A204.1 (cell line): ENCODE results near the gene PRR14.
"Not testable (repeated sequence)": the region's sequence is repeated elsewhere in the genome, so short reads cannot be mapped to it uniquely, and the experiment has no call there.

Experiments
- FAIRE-seq: peaks from 2 replicates; lab custom pipeline; 2012; peaks lifted over from hg19 to GRCh38; lab: Jason Lieb, UNC

Gene PRR14

DNA sequence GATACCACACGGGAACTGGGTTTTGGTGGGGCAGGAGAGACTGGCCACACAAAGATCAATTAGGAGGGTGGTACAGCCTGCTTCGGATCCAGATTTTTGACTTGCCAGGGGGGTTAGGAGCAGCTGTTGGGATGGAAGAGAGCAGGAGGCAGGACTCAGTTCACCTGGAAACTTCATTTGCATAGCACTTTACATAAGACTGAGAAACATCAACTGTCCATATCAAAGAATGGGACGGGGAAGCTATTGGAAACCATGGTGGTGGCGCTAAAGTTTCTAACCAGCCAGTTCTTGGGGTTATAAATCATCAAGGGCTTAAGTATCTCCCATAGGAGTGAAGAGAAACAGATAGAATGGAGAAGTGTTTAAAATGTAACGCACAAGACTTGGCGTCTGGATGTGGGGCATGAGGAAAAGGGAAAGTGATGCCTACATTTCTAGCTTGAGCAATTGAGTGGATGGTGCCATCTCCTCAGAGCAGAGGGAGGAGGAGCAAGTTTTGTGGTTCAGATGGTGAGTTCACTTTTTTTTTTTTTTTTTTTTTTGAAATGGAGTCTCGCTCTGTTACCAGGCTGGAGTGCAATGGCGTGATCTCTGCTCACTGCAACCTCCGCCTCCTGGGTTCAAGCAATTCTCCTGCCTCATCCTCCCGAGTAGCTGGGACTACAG lies 41.8 kb downstream of the PRR14 start:
- FAIRE-seq, result no peak

DNA sequence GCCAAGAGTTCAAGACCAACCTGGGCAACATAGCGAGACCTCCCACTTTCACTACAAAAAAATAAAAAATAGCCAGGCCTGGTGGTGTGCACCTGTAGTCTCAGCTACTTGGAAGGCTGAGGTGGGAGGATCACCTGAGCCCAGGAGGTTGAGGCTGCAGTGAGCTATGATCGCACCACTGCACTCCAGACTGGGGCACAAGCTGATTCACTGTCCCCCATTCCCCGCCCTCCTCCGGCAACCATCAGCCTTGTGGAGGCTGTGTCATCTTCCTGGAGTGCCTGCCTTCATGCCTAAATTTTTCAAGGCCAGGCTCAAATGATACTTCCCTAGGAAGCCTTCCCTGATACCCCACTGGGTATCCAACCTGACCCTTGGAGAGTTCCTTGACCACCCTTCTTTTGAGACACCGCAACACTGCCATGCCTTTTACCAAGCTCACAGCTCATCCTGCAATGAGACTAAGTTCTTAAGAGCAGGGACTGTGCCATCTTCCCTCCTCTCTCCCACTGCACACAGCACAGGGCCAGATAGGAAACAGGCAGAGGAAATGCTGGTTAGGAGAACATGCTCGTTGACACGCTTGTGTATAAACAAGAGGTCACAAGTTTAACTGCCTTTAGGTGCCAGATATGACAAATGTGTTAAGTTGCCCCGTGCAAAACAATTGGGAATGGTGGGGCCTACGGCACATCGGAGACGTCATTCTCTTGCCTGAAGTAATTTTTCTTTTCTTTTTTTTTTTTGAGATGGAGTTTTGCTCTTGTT lies 44.4 kb downstream of the PRR14 start:
- FAIRE-seq, result no peak

DNA sequence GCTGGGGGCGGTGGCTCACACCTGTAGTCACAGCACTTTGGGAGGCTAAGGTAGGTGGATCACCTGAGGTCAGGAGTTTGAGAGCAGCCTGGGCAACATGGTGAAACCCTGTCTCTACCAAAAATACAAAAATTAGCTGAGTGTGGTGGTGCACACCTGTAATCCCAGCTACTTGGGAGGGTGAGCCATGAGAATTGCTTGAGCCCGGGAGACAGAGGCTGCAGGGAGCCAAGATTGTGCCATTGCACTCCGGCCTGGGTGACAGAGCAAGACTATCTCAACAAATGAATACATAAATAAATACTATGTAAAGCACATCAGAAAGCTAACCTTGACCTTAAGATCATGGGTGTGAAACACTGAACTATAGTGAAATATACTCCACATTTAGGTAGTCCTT lies 45.9 kb downstream of the PRR14 start:
- not testable (repeated sequence) for FAIRE-seq

DNA sequence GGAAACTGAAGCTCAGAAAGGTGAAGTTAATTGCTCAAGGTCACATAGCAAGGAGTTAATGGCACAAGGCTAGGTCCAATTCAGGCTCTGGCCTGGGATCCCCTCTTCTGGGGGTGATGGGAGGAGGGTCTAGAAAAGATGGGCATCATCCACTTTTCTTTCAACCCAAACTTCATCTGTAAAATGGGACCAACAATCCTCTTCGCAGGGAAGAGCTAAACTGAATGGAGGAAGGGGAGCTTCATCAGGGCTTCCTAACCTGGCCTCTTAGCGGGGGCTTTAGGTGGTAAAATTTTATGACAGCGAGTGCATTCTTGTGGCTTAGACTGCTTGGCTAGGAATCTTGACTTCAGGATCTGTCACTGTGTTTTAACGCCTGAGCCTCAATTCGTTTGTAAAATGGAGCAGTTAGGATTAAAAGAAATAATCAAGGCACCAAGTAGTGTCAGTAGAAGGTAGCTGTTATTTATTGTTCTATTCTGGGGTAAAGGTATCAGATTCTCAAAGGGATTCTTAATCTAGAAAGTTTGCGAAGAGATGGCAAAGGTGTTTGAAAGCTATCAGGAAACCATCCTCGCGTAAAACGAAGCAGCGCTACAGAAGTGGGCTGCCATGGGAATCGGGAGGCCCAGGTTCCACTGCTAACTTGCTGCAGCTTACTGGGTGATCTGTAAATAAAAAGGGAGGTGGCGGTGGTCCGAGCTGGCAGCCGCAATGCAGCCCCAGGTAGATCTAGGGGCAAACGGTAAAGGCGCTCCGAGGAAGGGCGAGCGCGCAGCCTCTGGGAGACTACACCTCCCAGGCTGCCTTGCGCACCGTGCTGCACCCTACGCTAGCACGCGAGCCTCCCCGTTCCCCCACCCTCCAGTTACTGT lies 46.7 kb downstream of the PRR14 start:
- peak; percentile 61 for FAIRE-seq

DNA sequence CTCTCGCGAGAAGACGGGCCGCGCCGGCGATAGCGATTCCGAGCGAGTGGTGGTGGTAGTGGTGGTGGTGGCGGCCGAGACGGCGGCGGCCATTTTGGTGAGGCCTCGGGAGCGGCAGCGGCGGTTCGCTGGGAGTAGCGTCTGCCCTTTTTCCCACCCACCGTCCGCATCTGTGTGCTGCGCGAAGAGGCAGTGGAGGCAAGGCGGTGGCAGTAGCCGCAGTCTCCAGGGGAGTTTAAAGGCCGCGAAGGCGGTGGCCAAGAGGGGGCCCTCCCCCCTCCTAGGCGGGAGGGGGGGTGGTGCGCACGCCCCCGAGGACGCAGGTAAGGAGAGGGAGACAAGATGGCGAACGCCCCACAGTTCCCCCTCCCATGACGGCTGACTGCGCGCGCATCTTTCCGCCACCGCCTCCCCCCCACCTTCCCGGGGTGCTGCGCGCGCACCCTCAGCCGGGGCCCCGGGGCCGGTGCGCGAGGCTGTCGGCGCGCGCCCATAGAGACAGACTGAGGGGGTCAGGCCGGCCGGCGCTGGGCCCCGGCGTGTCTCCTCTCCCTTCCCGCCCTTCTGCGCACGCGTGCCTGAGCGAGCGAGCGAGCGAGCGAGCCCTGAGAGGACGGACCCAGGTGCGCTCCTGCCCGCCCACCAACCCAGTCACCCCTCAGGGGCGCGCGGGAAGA lies 47.5 kb downstream of the PRR14 start:
- no peak for FAIRE-seq

DNA sequence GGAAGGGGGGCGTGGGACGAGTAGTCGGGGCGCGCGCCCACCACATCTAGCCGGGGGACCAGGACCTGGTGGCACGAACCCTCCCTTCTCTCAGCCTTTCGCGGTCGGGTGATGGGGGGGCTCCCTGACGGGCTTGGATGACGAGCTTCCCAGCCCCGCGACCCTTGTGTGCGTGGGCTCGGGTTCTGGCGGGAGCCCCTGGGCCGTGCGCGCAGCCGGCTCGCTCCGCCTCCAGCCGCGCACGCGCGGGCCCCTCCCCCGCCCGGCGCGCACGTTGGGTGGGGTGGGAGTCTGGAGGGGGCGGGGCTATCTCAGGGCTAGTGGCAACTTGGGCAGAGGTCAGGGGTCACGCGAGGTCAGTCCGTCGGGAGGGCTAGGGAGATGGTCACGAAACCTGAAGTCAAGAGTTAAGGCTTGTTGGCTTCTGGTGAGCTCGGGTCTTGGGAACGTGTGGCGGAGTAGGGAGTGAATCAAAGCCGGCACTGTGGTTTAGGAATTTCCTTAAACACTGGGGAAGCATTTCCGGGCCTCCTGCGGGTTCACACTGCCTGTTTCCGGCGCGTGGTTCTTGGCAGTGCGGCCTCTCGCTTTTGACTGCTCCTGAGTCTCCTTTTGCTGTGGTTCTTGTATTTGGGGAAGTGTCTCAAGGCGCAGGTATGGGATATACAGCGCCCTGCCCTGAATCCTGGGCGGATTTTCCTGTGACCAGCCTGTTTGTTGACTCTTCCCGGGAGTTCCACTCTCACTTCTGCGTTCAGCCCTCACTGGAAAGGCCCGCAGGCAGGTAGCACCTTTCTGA lies 48.3 kb downstream of the PRR14 start, which contains the start of gene SRCAP:
SRCAP (plus strand) TSS at position 356 of the 799 bp plus-strand sequence. CDS start 1,654 bp downstream, outside the sequence.
- FAIRE-seq, result no peak

DNA sequence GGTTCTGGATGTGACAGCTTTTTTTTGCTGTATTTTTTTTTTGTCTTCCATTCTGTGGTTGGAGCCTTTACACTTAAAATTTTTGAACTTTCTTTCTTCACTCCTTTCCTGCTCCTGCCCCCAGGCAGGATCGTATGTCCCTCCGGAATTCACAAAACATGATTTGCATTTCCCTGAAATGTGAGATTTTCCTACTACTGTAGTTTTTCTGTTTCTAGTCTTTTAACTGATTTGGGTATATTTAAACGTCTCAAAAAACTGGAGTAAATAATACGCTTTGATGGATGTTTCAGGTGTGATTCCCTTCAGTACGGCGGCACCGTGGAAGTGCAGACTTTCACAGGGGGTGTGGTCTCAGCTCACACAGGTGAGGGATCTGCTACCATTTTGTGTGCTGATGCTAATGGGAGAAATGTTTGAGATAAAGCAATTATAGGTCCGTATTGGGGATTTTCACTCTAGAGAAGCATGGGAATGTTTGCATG lies 48.9 kb downstream of the PRR14 start:
- FAIRE-seq, result no peak

DNA sequence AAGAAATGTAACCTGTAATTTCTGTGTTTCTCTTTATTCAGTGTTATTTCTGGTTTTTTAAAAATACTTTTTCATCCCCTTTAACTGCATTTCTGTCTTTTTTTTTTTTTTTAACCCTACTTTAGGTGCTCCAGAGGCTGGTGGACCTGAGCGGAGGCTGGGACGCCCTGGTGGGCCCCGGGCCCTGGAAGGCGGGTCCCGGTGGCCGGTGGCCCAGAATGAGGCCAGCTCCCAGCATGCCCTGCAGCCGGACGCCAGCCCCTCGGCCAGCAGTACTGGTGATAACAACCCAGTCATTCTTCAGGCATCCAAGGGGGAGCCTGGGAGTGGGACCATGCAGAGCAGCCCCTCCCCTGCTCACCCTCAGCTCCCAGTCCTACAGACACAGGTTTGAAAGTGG lies 49.7 kb downstream of the PRR14 start:
- no peak for FAIRE-seq

DNA sequence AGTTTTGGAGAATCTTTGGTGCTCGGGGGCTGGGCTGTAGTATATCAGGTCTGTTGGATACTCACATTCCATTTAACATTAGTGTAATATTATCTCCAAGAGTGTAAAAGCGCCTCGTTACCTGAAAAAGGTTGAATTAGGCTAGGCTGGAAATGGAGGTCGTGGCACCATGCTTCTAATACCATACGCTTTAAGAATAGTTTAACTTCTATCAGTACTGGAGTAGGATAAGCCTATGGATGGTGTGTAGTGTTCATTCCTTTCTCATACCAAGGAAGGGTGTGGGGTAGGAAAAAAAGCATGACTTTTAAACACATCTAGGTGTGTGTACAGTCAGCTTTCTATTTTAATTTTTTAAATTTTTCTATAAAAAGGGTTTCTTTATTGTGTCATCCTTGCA lies 50.2 kb downstream of the PRR14 start:
- FAIRE-seq, result no peak

DNA sequence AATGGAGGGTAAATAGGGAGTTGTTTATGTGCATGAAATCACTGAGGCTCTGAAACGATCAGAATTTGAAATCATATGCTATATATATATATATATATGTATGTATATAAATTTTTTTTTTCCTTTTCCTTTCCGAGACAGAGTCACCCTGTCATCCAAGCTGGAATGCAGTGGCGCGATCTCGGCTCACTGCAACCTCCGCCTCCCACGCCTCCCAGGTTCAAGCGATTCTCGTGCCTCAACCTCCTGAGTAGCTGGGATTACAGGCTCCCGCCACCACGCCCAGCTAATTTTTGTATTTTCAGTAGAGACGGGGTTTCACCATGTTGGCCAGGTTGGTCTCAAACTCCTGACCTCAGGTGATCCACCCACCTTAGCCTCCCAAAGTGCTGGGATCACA lies 52.3 kb downstream of the PRR14 start:
- not testable (repeated sequence) for FAIRE-seq

DNA sequence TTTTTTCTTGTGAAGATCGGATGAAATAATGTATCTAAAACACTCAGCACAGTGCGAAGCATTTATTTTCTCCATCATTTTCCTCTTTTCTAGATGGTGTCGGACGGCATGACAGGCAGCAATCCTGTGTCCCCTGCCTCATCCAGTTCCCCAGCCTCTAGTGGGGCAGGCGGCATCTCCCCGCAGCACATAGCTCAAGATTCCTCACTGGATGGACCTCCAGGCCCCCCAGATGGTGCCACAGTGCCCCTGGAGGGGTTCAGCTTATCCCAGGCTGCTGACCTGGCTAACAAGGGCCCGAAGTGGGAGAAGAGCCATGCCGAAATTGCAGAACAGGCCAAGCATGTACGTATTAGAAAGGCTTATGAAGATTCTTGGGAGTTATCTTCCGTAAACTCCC lies 53.2 kb downstream of the PRR14 start:
- FAIRE-seq, result no peak
